NCI-H146 (cell line): Measurements from ENCODE around the gene CAPN13.
A peak's percentile ranks its signal among the peaks of the same experiment; 100 is the strongest.
"Not testable (repeated sequence)": the region's sequence is repeated elsewhere in the genome, so short reads cannot be mapped to it uniquely, and the experiment has no call there.

Experiments
- DNase-seq: peaks from one replicate; lab custom pipeline; 2025; lab: John Stamatoyannopoulos, UW

The CAPN13 gene

DNA sequence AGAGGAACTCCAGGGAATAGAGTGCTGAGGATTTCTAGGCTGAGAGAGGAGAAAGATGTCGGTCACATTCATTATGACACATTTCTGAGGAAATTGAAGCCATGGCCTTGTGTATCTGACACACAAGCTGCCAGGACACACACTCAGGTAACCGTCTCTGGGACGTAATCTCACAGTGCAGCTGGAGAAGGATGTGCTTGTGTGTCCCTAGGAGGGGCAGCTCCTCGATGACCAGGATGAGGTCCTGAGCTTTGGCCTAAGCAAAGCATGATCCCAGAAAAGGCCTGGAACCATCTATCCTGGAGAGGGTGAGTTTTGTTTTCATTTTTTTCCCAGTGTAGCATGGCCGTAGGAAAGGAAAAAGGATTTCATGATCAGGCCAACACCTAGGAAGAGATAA, 102.2 kb downstream of the CAPN13 start:
- no peak for DNase-seq

DNA sequence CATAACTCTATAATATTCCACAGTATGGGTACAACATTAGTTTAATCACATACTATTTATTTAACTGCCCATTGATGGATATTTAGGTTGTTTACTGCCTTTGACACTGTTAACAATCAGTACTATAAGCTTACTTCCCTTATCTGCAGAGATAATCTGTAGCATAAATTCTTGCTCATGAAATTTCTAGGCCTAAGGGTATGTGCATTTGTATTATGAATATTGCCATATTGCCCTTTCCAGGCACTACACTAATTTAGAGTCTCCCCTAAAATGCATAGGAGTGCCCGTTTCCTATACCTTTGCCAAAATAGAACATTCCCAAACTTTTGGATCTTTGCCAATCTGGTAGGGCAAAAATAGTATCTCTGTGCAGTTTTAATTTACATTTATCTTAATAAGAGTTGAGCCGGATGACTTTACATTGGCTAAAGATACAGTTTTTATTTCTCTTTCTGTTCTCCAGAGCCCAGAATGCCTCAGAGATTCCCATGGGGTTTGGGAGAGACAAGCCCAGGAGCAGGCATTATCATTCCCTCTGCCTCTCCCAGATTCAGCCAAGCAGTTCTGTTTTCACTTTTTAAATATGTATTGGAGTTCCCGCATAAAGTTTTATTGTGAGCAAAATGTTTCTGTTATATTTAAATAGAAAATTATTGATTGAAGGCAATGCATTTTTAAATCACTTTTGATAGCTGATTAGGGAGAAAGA, 102.8 kb downstream of the CAPN13 start:
- DNase-seq = no peak

DNA sequence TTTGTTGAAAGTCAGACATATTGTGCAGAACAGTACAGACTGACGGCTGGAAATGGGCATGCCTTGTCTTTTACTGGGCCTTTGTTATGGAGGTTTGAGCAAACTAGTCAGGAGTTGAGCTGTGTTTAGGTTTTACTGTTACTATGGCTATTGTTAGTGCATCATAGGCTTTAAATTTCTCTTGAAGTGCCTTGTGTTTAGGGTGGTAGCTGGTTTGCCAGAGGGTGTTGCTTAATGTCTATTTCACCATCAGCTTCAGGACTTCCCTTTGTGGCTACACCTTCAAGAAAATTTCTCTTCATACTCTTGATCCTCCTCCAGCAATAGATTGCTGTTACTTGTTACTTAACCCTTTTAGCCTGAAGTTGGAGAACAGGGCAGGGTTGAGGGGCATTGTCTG, 104.6 kb downstream of the CAPN13 start:
- DNase-seq = no peak

DNA sequence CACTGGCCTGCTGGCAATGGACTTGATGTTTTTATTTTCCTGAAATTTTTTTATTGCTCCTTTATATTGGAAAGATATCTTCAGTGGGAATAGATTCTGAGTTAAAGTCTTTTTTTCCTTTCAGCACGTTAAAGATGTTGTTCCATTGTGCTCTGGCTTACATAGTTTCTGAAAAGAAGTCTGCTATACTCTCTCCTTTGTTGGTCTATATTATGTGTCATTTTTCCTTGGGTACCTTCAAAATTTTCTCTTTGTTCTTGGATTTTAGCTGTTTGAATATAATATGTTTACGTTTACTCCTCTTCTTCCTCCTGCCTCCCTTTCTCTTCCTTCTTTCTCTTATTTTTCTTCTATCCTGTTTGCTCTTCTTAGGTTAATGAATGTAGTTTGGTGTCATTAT, 105.5 kb downstream of the CAPN13 start:
- DNase-seq = no peak

DNA sequence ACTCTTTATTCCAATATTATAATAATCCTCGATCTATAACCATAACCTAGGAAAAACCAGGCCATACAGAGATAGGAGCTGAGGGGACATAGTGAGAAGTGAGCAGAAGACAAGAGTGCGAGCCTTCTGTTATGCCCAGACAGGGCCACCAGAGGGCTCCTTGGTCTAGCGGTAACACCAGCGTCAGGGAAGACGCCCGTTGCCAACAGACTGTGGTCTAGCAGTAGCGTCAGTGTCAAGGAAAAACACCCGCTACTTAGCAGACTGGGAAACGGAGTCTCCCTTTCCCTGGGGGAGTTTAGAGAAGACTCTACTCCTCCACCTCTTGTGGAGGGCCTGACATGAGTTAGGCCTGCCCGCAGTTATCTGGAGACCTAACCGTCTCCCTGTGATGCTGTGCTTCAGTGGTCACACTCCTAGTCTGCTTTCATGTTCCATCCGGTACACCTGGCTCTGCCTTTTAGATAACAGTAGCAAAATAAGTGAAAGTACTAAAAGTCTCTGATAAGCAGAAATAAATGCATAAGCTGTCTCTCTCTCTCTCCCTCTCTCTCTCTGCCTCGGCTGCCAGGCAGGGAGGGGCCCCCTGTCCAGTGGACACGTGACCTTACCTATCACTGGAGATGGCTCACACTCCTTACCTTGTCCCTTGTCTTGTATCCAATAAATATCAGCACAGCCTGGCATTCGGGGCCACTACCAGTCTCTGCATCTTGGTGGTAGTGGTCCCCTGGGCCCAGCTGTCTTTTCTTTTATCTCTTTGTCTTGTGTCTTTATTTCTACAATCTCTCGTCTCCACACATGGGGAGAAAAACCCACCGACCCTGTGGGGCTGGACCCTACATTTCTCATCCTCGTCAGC, 109.8 kb downstream of the CAPN13 start:
- not testable (repeated sequence) for DNase-seq

DNA sequence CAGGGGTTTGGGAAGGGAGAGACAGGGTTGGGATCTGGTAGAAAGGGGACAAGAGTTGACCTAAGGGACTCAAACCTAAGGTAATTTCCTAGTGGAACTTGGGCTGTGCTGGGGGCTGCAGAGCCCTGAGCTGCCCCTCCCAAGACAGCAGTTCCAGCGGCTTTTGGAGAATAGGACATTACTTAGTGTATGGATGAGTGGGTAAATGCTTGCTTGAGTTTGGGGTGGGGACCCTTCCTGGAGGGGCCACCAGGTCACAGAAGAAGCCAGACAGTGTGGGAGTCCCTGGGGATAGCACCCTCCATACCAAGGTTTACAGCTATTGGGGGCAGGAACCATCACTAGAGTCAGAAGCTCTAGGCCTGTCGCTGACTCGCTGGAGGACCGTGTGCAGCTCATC, 111.5 kb downstream of the CAPN13 start:
- no peak for DNase-seq

DNA sequence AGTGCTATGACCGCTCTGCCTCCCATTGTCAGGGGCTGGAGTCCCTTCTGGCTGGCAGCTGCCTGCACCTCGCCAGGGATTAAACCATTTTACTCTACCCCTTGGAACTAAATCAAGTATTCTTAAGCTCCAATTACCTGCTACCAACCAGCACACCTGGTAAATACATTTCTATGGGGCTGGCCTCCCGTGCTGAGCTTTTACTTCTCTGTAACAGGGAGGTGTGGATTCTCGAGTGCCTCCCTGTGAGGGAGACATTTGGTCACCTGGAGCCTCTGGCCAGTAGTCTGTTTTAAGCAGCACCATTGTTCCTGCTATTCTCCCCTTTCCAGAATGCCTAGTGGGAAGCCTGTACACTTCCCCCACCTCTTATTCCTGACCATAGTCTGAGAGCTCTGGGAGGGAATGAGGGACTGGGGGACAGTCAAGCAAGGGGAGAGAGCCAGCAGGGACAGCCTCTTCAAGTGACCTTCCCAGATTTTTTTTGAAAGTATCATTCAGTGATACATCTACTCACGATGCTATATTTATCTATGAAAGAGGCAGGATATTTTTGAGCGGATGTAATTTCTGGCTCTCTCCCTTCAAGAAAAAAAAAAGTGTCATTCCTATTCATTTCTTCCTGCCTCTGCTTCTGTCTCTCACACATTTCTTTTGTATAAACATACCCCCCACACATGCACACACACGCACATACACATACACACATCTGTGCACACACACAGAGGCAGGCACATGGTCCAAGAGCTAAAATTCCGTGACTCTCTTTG, 112.8 kb downstream of the CAPN13 start:
- DNase-seq = peak; percentile 30

DNA sequence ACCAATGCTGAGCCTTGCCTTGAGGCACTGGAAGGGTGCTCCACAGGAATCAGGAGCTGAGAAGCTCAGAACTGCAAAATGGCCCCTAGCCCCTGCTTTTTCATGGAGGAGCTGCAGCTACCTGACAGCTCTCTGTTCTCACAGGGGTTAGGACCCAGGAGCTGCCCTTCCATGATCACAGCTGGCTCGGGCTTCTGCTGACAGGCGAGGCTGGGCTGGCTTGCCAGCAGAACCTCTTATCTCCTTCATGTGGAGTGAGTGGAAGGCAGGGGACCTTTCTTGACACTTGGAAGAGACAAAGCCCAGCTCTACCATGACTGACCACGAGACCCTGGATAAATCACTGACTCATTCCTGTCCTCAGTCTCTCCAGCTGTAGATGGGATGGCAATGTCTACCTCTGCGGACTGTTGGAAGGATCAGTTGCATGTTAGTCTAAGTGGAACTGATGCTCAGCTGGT, 113.4 kb downstream of the CAPN13 start:
- no peak for DNase-seq

DNA sequence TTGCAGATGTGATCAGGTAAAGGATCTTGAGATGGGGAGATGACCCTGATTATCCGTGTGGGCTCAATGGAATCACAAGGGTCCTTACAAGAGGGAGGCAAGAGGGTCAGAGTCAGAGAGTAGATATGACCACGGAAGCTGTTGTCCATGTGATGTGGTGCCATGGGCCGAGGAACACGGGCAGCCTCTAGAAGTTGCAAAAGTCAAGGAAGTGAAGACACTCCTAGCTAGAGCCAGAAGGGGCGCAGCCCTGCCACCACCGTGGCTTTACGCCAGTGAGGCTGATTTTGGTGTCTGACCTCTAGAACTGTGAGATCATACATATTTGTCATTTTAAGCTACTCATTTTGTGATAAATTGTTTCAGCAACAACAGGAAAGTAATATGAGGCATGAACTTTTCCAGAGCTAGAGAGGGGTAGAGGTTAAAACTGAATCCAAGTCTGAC, 114.4 kb downstream of the CAPN13 start:
- DNase-seq = no peak

DNA sequence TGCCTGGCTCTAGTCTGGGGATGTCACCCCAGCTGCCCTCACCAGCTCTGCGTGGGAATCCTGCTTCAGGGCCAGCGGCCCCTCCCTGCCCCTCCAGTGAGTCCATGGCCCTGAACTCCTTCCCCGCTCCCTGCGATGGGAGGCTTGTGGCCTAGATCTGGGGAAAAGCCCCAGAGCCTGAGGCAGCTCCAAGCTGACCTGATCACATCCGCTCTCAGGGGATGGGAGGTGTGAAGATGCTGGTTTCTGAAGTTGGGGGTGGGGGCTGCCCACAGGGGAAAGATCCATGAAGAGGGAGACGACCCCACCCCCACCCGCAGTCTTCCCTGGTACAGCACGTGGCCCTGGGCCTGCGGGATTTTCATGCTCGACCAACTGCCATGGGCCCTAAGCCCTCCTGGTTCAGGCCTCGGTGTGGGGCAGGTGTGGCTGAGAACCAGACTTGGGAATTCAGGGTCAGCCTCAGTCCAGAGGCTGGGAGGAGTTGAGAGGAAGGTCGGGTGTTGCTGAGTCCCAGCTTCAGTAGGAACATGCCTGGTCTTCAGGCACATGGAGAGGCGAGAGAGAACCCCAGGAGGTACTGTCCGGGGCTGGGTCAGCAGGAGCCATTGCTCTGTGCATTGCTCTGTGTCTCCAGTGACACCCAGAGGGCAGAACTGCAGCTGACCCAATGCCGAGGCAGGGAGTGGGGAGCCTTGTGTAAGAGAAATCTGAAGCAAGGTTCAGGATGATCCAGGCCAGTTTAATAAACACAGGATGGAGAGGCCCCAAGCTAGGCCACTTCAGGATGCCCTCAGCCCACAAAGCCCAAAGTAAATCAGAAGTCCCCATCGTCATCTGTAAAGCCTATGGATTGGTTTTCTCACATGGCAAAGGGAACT, 115.1 kb downstream of the CAPN13 start:
- peak; percentile 14 for DNase-seq

DNA sequence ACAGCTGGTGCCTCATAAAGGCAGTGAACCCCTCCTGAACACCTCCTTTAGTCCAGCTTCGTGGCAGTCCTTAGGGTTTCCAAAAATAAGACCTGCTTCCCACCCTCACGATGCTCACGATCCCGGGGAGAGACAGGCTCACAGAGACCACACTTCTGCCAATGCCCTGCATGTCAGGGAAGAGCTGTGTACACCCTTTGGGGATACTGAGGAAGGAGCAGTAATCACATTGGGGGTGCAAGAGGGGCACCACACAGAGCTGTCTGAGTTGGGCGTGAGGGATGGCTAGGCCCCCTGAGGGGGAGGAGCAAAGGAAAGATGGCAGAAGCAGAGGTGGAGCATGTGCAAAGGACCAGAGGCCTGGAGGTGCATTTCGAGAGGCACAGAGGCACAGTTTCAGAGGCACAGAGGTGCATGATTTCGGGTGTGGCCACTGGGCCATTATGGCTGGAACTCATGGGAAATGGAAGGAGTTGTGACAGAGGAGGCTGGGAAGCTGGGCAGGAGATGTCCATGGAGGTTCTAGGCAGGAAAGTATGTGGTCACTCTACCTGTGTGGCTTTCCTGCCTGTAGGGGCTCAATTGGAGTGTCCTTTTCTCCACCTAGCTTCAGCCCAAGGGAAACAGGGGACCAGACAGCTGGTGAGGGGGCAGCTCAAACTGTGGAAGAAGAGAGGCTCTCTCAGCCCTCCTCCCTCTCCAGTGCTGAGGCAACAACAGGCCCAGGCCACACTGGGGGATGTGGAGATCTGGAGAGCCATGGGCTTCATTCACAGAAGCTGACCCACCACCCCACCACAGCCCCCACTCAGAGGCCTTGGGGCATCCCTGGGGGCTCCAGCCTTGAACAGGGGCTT, 115.9 kb downstream of the CAPN13 start:
- DNase-seq = no peak

DNA sequence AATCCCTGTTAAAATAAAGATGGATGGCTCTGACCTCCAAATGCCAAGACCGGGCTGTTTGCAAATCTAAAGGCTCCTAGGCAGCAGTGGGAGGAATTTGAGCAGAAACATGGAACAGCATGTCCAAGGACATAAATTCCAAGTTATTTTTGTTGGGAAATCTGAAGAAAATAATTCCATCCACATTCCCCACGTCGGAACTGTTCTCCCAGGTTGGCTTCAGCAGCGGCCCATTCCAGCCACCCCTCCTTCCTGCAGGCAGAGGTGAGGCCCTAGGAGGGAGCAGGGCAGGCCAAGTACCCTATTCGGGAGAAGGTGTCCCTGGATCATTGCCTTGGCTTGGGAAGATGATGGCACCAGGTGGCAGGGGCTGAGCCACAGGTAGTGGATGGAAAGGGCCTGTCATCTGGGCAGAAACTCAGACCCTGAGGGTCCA, 117.1 kb downstream of the CAPN13 start:
- DNase-seq = no peak

DNA sequence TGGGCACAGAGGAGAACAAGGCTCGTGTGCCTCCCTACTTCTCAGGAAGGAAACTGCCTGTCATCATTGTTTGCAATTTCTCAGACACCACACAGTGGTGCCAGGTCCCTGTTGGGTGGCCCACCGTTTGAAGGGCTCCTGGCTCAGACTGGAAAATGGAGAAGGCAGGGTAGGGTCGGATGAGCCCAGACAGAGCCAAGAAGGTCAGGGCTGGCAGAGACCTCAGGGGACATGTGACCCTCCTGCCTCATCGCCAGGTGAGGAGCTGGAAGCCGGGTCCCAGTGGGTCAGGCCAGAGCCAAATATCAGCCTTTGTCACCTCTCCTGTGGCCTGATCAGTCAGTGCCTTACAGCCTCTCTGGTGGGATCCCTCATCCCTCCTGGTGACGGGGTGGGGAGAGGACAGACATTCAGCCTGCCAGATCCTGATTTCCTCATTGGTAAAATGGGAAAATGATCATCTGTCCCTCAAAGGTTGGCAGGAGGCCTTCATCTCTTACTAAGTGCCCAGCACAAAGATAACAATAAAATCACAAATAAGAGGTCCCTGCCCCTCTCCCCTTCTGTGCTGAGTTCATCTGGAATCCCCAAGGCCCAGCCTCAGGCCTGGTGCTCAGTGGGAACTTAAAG, 117.6 kb downstream of the CAPN13 start:
- DNase-seq = no peak

DNA sequence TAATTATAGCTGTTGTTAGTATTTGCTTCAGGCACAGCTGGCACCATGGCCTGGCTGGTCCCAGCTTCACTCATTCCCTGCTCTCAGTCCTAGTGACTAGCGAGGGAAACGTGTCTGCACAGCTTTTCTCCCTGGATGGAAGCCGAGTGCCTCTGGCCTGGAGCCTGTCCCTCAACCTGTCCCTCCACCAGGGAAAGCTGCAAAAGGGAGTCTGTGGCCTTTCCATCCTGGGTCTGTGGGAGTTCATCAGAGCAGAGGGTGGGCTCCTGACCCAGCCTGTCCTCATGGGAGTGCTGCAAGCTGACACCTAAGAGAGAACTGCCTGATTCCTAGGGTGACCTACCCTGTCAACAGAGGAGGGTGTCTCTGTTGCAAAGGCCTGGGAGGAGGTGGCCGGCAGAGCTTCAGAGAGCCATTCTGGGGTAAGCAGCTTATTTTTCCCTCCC, 118.3 kb downstream of the CAPN13 start:
- peak; percentile 72 for DNase-seq

DNA sequence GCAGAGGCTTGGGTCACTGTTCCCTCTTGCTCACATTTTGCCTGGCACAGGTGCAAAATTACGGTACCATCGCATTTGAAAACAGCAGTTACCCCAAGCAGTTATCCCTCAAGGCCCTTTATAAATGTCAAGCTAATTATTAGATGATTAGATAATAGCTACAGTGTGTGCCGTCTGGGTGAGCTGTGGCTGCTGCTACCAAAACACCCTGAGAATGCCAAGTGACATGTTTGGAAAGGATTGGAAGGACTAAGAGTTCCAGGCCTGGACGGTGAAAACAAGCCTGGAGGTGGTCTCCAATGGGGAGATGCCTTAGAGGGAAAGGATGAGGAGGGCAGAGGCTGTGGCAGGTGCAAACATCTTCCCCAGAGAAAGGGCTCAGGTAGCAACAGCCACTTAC, 120.6 kb downstream of the CAPN13 start:
- DNase-seq = peak; percentile 56

DNA sequence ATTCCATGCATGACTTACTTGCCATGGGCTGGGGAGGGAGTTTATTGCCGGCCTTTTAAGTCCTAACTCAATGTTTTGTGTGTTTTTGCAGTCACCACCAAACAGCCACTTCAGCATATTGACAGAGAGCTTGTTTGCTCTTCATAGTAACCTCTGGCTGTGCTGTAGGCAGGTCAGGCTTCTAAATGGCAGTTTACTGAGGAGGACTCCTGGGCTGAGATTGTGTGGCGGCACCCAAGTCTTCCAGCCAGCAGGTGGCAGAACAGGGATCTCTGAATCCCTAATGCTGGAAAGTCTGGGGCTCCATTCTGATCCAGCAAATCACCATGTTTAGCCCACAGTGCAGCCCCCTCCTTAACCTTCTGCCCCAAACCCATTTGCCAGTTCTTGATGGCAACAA, 121.2 kb downstream of the CAPN13 start:
- peak; percentile 86 for DNase-seq

DNA sequence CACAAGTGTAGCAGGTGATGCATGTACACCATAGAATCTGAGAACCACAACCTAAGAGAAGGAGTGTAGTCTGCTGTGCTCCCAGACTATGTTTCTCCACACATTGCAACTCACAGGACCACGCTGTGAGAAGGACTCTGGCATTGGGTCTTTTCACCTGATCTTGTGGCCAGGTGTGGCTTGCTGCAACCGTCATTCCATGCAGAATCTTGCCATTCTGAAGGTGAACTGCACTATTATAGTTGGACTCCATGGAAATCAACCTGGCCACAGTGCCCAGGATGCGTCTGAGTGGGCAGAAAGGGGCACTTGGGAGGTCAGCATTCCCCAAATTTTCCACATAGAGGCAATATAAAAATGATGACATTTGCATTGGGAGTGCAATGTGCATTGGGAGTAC, 122.2 kb downstream of the CAPN13 start:
- DNase-seq = no peak

DNA sequence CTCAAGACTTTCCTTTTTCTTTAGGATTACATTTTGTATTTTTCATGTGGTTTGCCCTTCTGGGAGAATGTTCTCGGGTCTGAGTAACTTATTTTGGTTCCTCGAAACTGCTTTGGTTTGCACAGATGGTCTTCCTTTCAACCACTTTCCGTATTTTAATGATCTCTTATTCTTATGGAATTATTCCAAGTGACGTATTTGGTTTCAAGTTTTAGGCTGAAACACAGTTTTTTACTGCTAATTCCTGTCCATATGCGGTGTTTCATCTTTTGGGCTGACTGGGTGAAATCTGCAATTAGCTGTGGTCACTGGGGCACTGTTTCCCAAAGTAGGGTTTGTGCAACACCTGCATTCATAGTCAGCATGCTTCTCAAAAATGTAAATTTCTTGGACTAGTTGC, 122.7 kb downstream of the CAPN13 start:
- no peak for DNase-seq

DNA sequence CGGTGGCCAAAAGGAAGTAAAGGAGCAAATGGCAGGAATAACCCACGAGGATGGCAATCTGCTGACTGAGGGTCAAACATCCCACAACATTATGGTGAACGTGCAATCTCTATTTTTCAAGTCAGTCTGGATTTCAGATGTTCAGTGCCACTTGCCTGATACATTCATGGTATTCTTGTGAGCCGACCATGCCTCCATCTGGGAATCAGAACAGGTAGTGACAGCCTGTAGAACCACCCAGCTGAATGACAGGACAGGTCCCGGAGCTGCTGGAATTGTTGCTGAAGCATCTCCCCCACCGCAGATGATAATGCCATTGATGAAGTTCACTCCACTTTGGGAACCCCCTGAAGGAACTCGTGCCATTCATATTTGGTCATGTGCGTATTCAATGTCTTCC, 123.2 kb downstream of the CAPN13 start:
- DNase-seq = no peak
